ENCODE measurements around the gene BCAS3. TPM values are rescaled to one million over a fixed set of nuclear protein-coding genes. Genes with fewer than 3 reads are reported as not detected.
"Not testable (repeated sequence)": the region's sequence is repeated elsewhere in the genome, so short reads cannot be mapped to it uniquely, and the experiment has no call there.

Gene BCAS3
- total RNA-seq, 2 experiments from 2014 or later: 13.7 to 25.8 TPM

- H3K36me3 Mint-ChIP-seq; H3K27ac Mint-ChIP-seq; H3K4me1 Mint-ChIP-seq; ATAC-seq; CTCF ChIA-PET; H3K9me3 Mint-ChIP-seq (ENCODE audit: low read depth); H3K4me3 Mint-ChIP-seq; H3K27me3 Mint-ChIP-seq; DNase-seq: not testable (repeated sequence)
These were observed 79.1 kb downstream of the BCAS3 start for GRCh38 chr17:60756798-60757197.

GRCh38 chr17:60757437-60757836 is 79.8 kb downstream of the BCAS3 start:
- Mint-ChIP-seq H3K4me3 (no peak overlapping the region), H3K4me1 (no peaks in the 10 kb centered on the region), H3K9me3 (ENCODE audit: low read depth) (no peaks in the 10 kb centered on the region), H3K27me3 (no peaks in the 10 kb centered on the region), H3K36me3 (peaks cover 7% of the 10 kb centered on the region), H3K27ac (no peak overlapping the region)
- DNase-seq: no peak
- CTCF ChIA-PET: no interaction called here
- no peak for ATAC-seq

GRCh38 chr17:60759756-60760155 is 82.1 kb downstream of the BCAS3 start:
- DNase-seq: no peak
- ATAC-seq: no peak
- CTCF ChIA-PET: interaction anchor here (1.1 kb wide), 1 partner anchor 39 kb away, joined by 3 read pairs; no protein-coding TSS in a partner anchor
- H3K4me1 Mint-ChIP-seq: no peaks in the 10 kb centered on the region
- H3K4me3 Mint-ChIP-seq: no peak overlapping the region
- no peaks in the 10 kb centered on the region for H3K9me3 Mint-ChIP-seq (ENCODE audit: low read depth)
- no peaks in the 10 kb centered on the region for H3K27me3 Mint-ChIP-seq
- H3K36me3 Mint-ChIP-seq: peaks cover 7% of the 10 kb centered on the region
- no peak overlapping the region for H3K27ac Mint-ChIP-seq

- DNase-seq; CTCF ChIA-PET; H3K4me1 Mint-ChIP-seq; H3K9me3 Mint-ChIP-seq (ENCODE audit: low read depth); H3K4me3 Mint-ChIP-seq; H3K27ac Mint-ChIP-seq; ATAC-seq; H3K27me3 Mint-ChIP-seq; H3K36me3 Mint-ChIP-seq: not testable (repeated sequence)
These were observed 83.7 kb downstream of the BCAS3 start for GRCh38 chr17:60761301-60761700.

GRCh38 chr17:60766778-60767190 is 89.1 kb downstream of the BCAS3 start:
- Mint-ChIP-seq H3K27me3 (no peaks in the 10 kb centered on the region), H3K4me1 (peaks cover 3% of the 10 kb centered on the region), H3K27ac (no peak overlapping the region), H3K4me3 (no peak overlapping the region), H3K36me3 (no peaks in the 10 kb centered on the region), H3K9me3 (ENCODE audit: low read depth) (no peaks in the 10 kb centered on the region)
- CTCF ChIA-PET: interaction anchor here (1.1 kb wide), 1 partner anchor 46 kb away, joined by 3 read pairs; no protein-coding TSS in a partner anchor
- no peak for ATAC-seq
- DNase-seq: peak; percentile 51

- DNase-seq: no peak
- ATAC-seq: no peak
- no peak overlapping the region for H3K4me3 Mint-ChIP-seq
- no peak overlapping the region for H3K27ac Mint-ChIP-seq
- no peaks in the 10 kb centered on the region for H3K36me3 Mint-ChIP-seq
- H3K4me1 Mint-ChIP-seq: peaks cover 3% of the 10 kb centered on the region
- CTCF ChIA-PET: no interaction called here
- H3K9me3 Mint-ChIP-seq (ENCODE audit: low read depth): no peaks in the 10 kb centered on the region
- H3K27me3 Mint-ChIP-seq: no peaks in the 10 kb centered on the region
These were observed 90.2 kb downstream of the BCAS3 start for GRCh38 chr17:60767744-60768308.

GRCh38 chr17:60769327-60769726 is 91.7 kb downstream of the BCAS3 start:
- no peak for DNase-seq
- no peak for ATAC-seq
- H3K4me3 Mint-ChIP-seq: no peak overlapping the region
- no peak overlapping the region for H3K27ac Mint-ChIP-seq
- H3K36me3 Mint-ChIP-seq: no peaks in the 10 kb centered on the region
- peaks cover 3% of the 10 kb centered on the region for H3K4me1 Mint-ChIP-seq
- H3K27me3 Mint-ChIP-seq: no peaks in the 10 kb centered on the region
- no peaks in the 10 kb centered on the region for H3K9me3 Mint-ChIP-seq (ENCODE audit: low read depth)
- CTCF ChIA-PET: no interaction called here

GRCh38 chr17:60770946-60771422 is 93.3 kb downstream of the BCAS3 start:
- Mint-ChIP-seq H3K27me3 (no peaks in the 10 kb centered on the region), H3K27ac (no peak overlapping the region), H3K36me3 (no peaks in the 10 kb centered on the region), H3K4me1 (peaks cover 3% of the 10 kb centered on the region), H3K9me3 (ENCODE audit: low read depth) (no peaks in the 10 kb centered on the region), H3K4me3 (no peak overlapping the region)
- ATAC-seq (no peak), DNase-seq (no peak)
- CTCF ChIA-PET: no interaction called here

- ATAC-seq; H3K36me3 Mint-ChIP-seq; H3K4me1 Mint-ChIP-seq; H3K27ac Mint-ChIP-seq; DNase-seq; H3K27me3 Mint-ChIP-seq; H3K9me3 Mint-ChIP-seq (ENCODE audit: low read depth); H3K4me3 Mint-ChIP-seq; CTCF ChIA-PET: not testable (repeated sequence)
These were observed 94.0 kb downstream of the BCAS3 start for GRCh38 chr17:60771621-60772020.

- ATAC-seq (no peak), DNase-seq (no peak)
- no peak overlapping the region for H3K27ac Mint-ChIP-seq
- no peaks in the 10 kb centered on the region for H3K36me3 Mint-ChIP-seq
- H3K4me3 Mint-ChIP-seq: no peak overlapping the region
- CTCF ChIA-PET: no interaction called here
- H3K27me3 Mint-ChIP-seq: no peaks in the 10 kb centered on the region
- H3K4me1 Mint-ChIP-seq: no peaks in the 10 kb centered on the region
- no peaks in the 10 kb centered on the region for H3K9me3 Mint-ChIP-seq (ENCODE audit: low read depth)
These were observed 95.9 kb downstream of the BCAS3 start for GRCh38 chr17:60773552-60773951.

- no peaks in the 10 kb centered on the region for H3K4me1 Mint-ChIP-seq
- H3K4me3 Mint-ChIP-seq: no peak overlapping the region
- no peak for ATAC-seq
- no peaks in the 10 kb centered on the region for H3K9me3 Mint-ChIP-seq (ENCODE audit: low read depth)
- H3K27ac Mint-ChIP-seq: no peak overlapping the region
- no peaks in the 10 kb centered on the region for H3K27me3 Mint-ChIP-seq
- CTCF ChIA-PET: no interaction called here
- DNase-seq: no peak
- H3K36me3 Mint-ChIP-seq: no peaks in the 10 kb centered on the region
These were observed 104.3 kb downstream of the BCAS3 start for GRCh38 chr17:60781880-60782412.

GRCh38 chr17:60782742-60783141 is 105.1 kb downstream of the BCAS3 start:
- DNase-seq (no peak), ATAC-seq (no peak)
- CTCF ChIA-PET: no interaction called here
- Mint-ChIP-seq H3K27me3 (no peaks in the 10 kb centered on the region), H3K4me3 (no peak overlapping the region), H3K4me1 (no peaks in the 10 kb centered on the region), H3K36me3 (no peaks in the 10 kb centered on the region), H3K9me3 (ENCODE audit: low read depth) (no peaks in the 10 kb centered on the region), H3K27ac (no peak overlapping the region)

GRCh38 chr17:60790205-60790604 is 112.6 kb downstream of the BCAS3 start:
- Mint-ChIP-seq H3K4me1 (no peaks in the 10 kb centered on the region), H3K36me3 (no peaks in the 10 kb centered on the region), H3K27me3 (no peaks in the 10 kb centered on the region), H3K27ac (no peak overlapping the region), H3K9me3 (ENCODE audit: low read depth) (no peaks in the 10 kb centered on the region), H3K4me3 (no peak overlapping the region)
- CTCF ChIA-PET: no interaction called here
- ATAC-seq: no peak
- DNase-seq: no peak

GRCh38 chr17:60792250-60792898 is 114.7 kb downstream of the BCAS3 start:
- H3K4me1 Mint-ChIP-seq: no peaks in the 10 kb centered on the region
- CTCF ChIA-PET: no interaction called here
- H3K4me3 Mint-ChIP-seq: no peak overlapping the region
- ATAC-seq (no peak), DNase-seq (no peak)
- H3K27me3 Mint-ChIP-seq: no peaks in the 10 kb centered on the region
- no peaks in the 10 kb centered on the region for H3K9me3 Mint-ChIP-seq (ENCODE audit: low read depth)
- H3K36me3 Mint-ChIP-seq: no peaks in the 10 kb centered on the region
- no peak overlapping the region for H3K27ac Mint-ChIP-seq

Measured in activated CD8-positive, alpha-beta memory T cell treated with anti-CD3 and anti-CD28 coated beads, Interleukin-2, amount 10 ng/mL, durations not matched to agents 7 days and 5 days (primary cell).